Bronchial epithelial cell (primary cell): Measurements from ENCODE around the gene OS9. TPM values are rescaled to one million over a fixed set of nuclear protein-coding genes. Genes with fewer than 3 reads are reported as not detected.

ENCODE experiments used
- DNase-seq: peaks from one replicate; pipeline ENCODE4 v3.0.0-alpha.2; 2010; ENCODE audit warnings: low read depth
- FAIRE-seq: peaks from 2 replicates; lab custom pipeline; 2011; peaks lifted over from hg19 to GRCh38; lab: Jason Lieb, UNC
- H3K27me3 ChIP-seq: 2 replicates; pipeline ENCODE4 v1.5.1; 2011; ENCODE audit warnings: low read length; ENCODE audit not compliant: control insufficient read depth, insufficient read depth
- H3K36me3 ChIP-seq: 2 replicates; pipeline ENCODE4 v1.5.1; 2011; ENCODE audit warnings: low read length; ENCODE audit not compliant: control insufficient read depth, insufficient read depth
- H3K4me3 ChIP-seq: 2 replicates; pipeline ENCODE4 v1.5.1; 2011; ENCODE audit warnings: mild to moderate bottlenecking, low read depth, low read length, control low read depth
- CTCF ChIP-seq: IDR thresholded peaks from 2 replicates; pipeline ENCODE4 v1.5.1; 2011; ENCODE audit warnings: mild to moderate bottlenecking, moderate library complexity, low read length, control low read depth, inconsistent platforms; ENCODE audit not compliant: insufficient read depth, severe bottlenecking
- total RNA-seq: library from RNA; depleted of rRNA; stranded (reverse); fragments of >200 nt; gene quantifications from 2 replicates; pipeline ENCODE4 v1.2.1, GENCODE V29; 2014

Gene OS9
- total RNA-seq, 1 donor from 2014 or later, result 405 TPM

- Histone ChIP-seq H3K4me3 (no peak overlapping the region), H3K27me3 (no peaks in the 10 kb centered on the region), H3K36me3 (peaks cover 3% of the 10 kb centered on the region)
Observed at GRCh38 chr12:57769594-57769993, 75.7 kb downstream of the OS9 start.

GRCh38 chr12:57770734-57771133, 76.8 kb downstream of the OS9 start:
- Histone ChIP-seq H3K27me3 (no peaks in the 10 kb centered on the region), H3K4me3 (no peak overlapping the region), H3K36me3 (peaks cover 3% of the 10 kb centered on the region)
- no peak for TF ChIP-seq CTCF
- FAIRE-seq (no peak), DNase-seq (no peak)

More at GRCh38 chr12:57769594-57769993, 75.7 kb downstream of the OS9 start:
- no peak for FAIRE-seq
- TF ChIP-seq CTCF, result no peak
- DNase-seq, result no peak

Other genes starting within 250 kb of the OS9 start
- gene INHBE, start 238.8 kb upstream of the OS9 start, total RNA-seq, result 0.26 and 1.3 TPM in 2 replicates
- gene GLI1, start 234.3 kb upstream of the OS9 start, total RNA-seq, result under 0.01 and 0.26 TPM in 2 replicates
- not detected in 2 replicates for gene ARHGAP9, start 214.3 kb upstream of the OS9 start, total RNA-seq
- 374 and 477 TPM in 2 replicates for gene MARS1, start 206.1 kb upstream of the OS9 start, total RNA-seq
- 213 and 231 TPM in 2 replicates for gene DDIT3, start 173.6 kb upstream of the OS9 start, total RNA-seq
- 5.0 and 5.1 TPM in 2 replicates for gene MBD6, start 171.3 kb upstream of the OS9 start, total RNA-seq
- 65.8 and 87.9 TPM in 2 replicates for gene DCTN2, start 146.9 kb upstream of the OS9 start, total RNA-seq
- gene KIF5A, start 144.1 kb upstream of the OS9 start, total RNA-seq, result under 0.01 and 0.26 TPM in 2 replicates
- gene PIP4K2C, start 102.9 kb upstream of the OS9 start, total RNA-seq, result 38.4 and 46.3 TPM in 2 replicates
- 1.5 and 3.7 TPM in 2 replicates for gene DTX3, start 89.3 kb upstream of the OS9 start, total RNA-seq
- gene ARHGEF25, start 82.7 kb upstream of the OS9 start, total RNA-seq, result 0.26 and 0.53 TPM in 2 replicates
- gene B4GALNT1, start 60.9 kb upstream of the OS9 start, total RNA-seq, result 0.13 TPM in 1 of 2 replicates, not detected in the other
- gene AGAP2, start 44.6 kb downstream of the OS9 start, total RNA-seq, result under 0.01 TPM in 2 replicates
- gene TSPAN31, start 50.9 kb downstream of the OS9 start, total RNA-seq, result 100 and 109 TPM in 2 replicates
- gene CDK4, start 58.2 kb downstream of the OS9 start, total RNA-seq, result 61.3 and 113 TPM in 2 replicates
- 6.3 and 8.1 TPM in 2 replicates for gene MARCHF9, start 61.0 kb downstream of the OS9 start, total RNA-seq
- gene CYP27B1, start 72.9 kb downstream of the OS9 start, total RNA-seq, result 0.77 and 3.9 TPM in 2 replicates
- 2.8 and 5.8 TPM in 2 replicates for gene METTL1, start 78.0 kb downstream of the OS9 start, total RNA-seq
- 4.5 and 7.1 TPM in 2 replicates for gene EEF1AKMT3, start 78.5 kb downstream of the OS9 start, total RNA-seq
- 15.7 and 17.9 TPM in 2 replicates for gene TSFM, start 88.7 kb downstream of the OS9 start, total RNA-seq
- 0.79 and 1.9 TPM in 2 replicates for gene AVIL, start 124.6 kb downstream of the OS9 start, total RNA-seq
- 29.3 and 36.3 TPM in 2 replicates for gene CTDSP2, start 152.6 kb downstream of the OS9 start, total RNA-seq
- 6.6 and 10.8 TPM in 2 replicates for gene ATP23, start 247.4 kb downstream of the OS9 start, total RNA-seq